ENCODE data around the gene ENTHD1.

ENTHD1 gene

GRCh38 chr22:39806109-39806508 is 87.5 kb downstream of the ENTHD1 start:
- no peak for TF ChIP-seq CTCF (IDR thresholded peaks at IDR 0.05)

GRCh38 chr22:39805117-39805516 is 88.4 kb downstream of the ENTHD1 start:
- no peak for TF ChIP-seq CTCF (IDR thresholded peaks at IDR 0.05)

GRCh38 chr22:39802682-39803081 is 90.9 kb downstream of the ENTHD1 start:
- TF ChIP-seq CTCF (IDR thresholded peaks at IDR 0.05): no peak

GRCh38 chr22:39800790-39801520 is 92.6 kb downstream of the ENTHD1 start:
- TF ChIP-seq CTCF (IDR thresholded peaks at IDR 0.05): no peak

- no peak for TF ChIP-seq CTCF (IDR thresholded peaks at IDR 0.05)
These were observed 95.9 kb downstream of the ENTHD1 start for GRCh38 chr22:39797528-39798147.

GRCh38 chr22:39789788-39790187 is 103.8 kb downstream of the ENTHD1 start:
- no peak for TF ChIP-seq CTCF (IDR thresholded peaks at IDR 0.05)

- no peak for TF ChIP-seq CTCF (IDR thresholded peaks at IDR 0.05)
These were observed 108.3 kb downstream of the ENTHD1 start for GRCh38 chr22:39785232-39785631.
